NCI-H446 treated with DMSO at 0.1 percent for 48 hours (cell line): Measurements from ENCODE around the gene ZNF678.
"Not testable (repeated sequence)": the region's sequence is repeated elsewhere in the genome, so short reads cannot be mapped to it uniquely, and the experiment has no call there.

ENCODE experiments used
- DNase-seq: peaks from one replicate; lab custom pipeline; 2025; lab: John Stamatoyannopoulos, UW

ZNF678 gene

GRCh38 chr1:227551881-227552280, 11.5 kb upstream of the ZNF678 start:
- not testable (repeated sequence) for DNase-seq

- DNase-seq, result no peak
Observed at GRCh38 chr1:227556288-227556687, 7.1 kb upstream of the ZNF678 start.

GRCh38 chr1:227557962-227558725, 5.2 kb upstream of the ZNF678 start:
- DNase-seq, result no peak

- DNase-seq, result no peak
Observed at GRCh38 chr1:227558732-227559262, 4.6 kb upstream of the ZNF678 start.

GRCh38 chr1:227559499-227559898, 3.9 kb upstream of the ZNF678 start:
- no peak for DNase-seq

- DNase-seq, result no peak
Observed at GRCh38 chr1:227559926-227560325, 3.4 kb upstream of the ZNF678 start.

GRCh38 chr1:227560393-227561173, 2.8 kb upstream of the ZNF678 start:
- no peak for DNase-seq

GRCh38 chr1:227561241-227561907, 2.0 kb upstream of the ZNF678 start:
- DNase-seq, result no peak

- DNase-seq, result no peak
Observed at GRCh38 chr1:227562037-227562436, 1.3 kb upstream of the ZNF678 start.

- DNase-seq, result no peak
Observed at GRCh38 chr1:227562933-227563323, 428 bp upstream of the ZNF678 start.

- DNase-seq, result no peak
Observed at GRCh38 chr1:227567256-227567655, 3.9 kb downstream of the ZNF678 start.

GRCh38 chr1:227568593-227568992, 5.2 kb downstream of the ZNF678 start:
- DNase-seq, result no peak

- no peak for DNase-seq
Observed at GRCh38 chr1:227572752-227573151, 9.4 kb downstream of the ZNF678 start.

GRCh38 chr1:227574926-227575325, 11.6 kb downstream of the ZNF678 start:
- no peak for DNase-seq

- DNase-seq, result no peak
Observed at GRCh38 chr1:227576189-227576588, 12.8 kb downstream of the ZNF678 start.

GRCh38 chr1:227577500-227577899, 14.1 kb downstream of the ZNF678 start:
- DNase-seq, result no peak

- DNase-seq, result no peak
Observed at GRCh38 chr1:227583354-227583753, 20.0 kb downstream of the ZNF678 start.

- DNase-seq, result no peak
Observed at GRCh38 chr1:227586733-227587132, 23.4 kb downstream of the ZNF678 start.

- DNase-seq, result no peak
Observed at GRCh38 chr1:227587968-227588367, 24.6 kb downstream of the ZNF678 start.

GRCh38 chr1:227588769-227589168, 25.4 kb downstream of the ZNF678 start:
- not testable (repeated sequence) for DNase-seq

- DNase-seq, result not testable (repeated sequence)
Observed at GRCh38 chr1:227589777-227590176, 26.4 kb downstream of the ZNF678 start.

GRCh38 chr1:227596222-227596621, 32.9 kb downstream of the ZNF678 start:
- DNase-seq, result not testable (repeated sequence)

GRCh38 chr1:227603327-227603726, 40.0 kb downstream of the ZNF678 start:
- no peak for DNase-seq
